ENCODE results near the gene TTN. TPM values are rescaled to one million over a fixed set of nuclear protein-coding genes. Genes with fewer than 3 reads are reported as not detected.

TTN gene
- total RNA-seq, 1 donor from 2014 or later = 2.0 TPM

- no peak overlapping the region for H3K27ac ChIP-seq
- no peaks in the 10 kb centered on the region for H3K9me3 ChIP-seq
- H3K27me3 ChIP-seq = no peaks in the 10 kb centered on the region
- H3K36me3 ChIP-seq = no peaks in the 10 kb centered on the region
- H3K4me1 ChIP-seq = no peaks in the 10 kb centered on the region
- no peak for DNase-seq (ENCODE audit: extremely low spot score in 2 of 2)
- no peak overlapping the region for H3K4me3 ChIP-seq
- intact Hi-C loops (cut with DNase I) = no loop called here
- TF ChIP-seq POLR2A (IDR thresholded peaks at IDR 0.05) (no peak), POLR2AphosphoS5 (IDR thresholded peaks at IDR 0.05; ENCODE audit: insufficient read depth in 1 of 2, low read depth in 1 of 2) (no peak), CTCF (IDR thresholded peaks at IDR 0.05) (no peak)
These were observed 12.8 kb upstream of the TTN start for GRCh38 chr2:178819992-178820391.

DNA sequence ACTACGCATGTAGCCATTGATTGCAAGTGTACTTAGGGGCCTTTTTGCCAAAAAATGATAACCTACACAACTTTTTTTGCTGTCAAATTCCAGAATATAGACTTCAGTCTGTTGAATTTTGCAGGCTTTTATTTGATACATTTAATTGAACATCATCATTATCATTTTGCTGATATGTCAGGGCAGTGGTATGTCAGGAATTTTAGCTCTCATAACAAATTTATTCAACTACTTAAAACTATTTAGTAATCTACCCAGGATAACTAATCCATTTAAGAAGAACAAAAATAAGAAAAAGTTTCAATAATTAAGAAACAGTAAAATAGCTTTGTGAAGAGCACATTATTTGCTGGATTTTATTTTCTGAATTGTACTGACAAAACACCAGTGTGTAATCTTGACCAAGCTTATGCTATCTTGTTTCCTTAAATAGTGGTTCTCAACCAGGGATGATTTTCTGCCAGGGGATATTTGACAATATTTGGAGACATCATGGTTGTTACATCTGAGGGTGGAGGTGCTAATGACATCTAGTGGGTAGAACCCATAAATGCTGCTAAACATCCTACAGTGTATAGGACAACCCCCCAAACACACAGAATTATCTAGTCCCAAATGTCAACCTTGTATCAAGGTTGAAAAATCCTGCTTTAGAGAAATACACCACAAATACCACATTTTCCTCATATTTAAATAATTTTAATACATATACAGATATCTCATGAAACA, 12.1 kb upstream of the TTN start:
- Histone ChIP-seq H3K9me3 (no peaks in the 10 kb centered on the region), H3K27me3 (no peaks in the 10 kb centered on the region), H3K4me3 (no peak overlapping the region), H3K4me1 (no peaks in the 10 kb centered on the region), H3K27ac (no peak overlapping the region), H3K36me3 (no peaks in the 10 kb centered on the region)
- intact Hi-C loops (cut with DNase I) = no loop called here
- TF ChIP-seq CTCF (IDR thresholded peaks at IDR 0.05) = no peak
- TF ChIP-seq POLR2A (IDR thresholded peaks at IDR 0.05) = no peak
- TF ChIP-seq POLR2AphosphoS5 (IDR thresholded peaks at IDR 0.05; ENCODE audit: insufficient read depth in 1 of 2, low read depth in 1 of 2) = no peak
- no peak for DNase-seq (ENCODE audit: extremely low spot score in 2 of 2)

DNA sequence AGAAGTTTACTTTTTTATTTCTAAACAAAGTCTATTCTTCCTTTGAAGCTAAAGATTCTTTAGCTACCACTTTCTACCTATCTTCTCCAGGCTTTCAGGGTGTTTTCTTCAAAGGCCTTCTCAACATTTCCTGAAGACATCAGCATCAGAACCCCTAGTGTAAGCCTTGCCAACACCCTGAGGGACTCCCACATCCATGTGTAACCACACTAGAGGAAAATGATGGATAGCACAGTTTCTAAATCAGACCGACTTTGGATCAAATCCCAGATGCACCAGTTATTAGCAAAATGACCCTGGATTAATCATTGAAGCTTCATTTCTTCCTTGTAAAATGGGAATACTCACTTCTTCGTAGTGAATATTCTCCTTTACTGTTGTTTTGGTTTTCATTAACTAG, 4.7 kb upstream of the TTN start:
- Histone ChIP-seq H3K27ac (no peak overlapping the region), H3K36me3 (no peaks in the 10 kb centered on the region), H3K4me1 (no peaks in the 10 kb centered on the region), H3K4me3 (no peak overlapping the region), H3K27me3 (no peaks in the 10 kb centered on the region), H3K9me3 (no peaks in the 10 kb centered on the region)
- TF ChIP-seq CTCF (IDR thresholded peaks at IDR 0.05) (no peak), POLR2A (IDR thresholded peaks at IDR 0.05) (no peak), POLR2AphosphoS5 (IDR thresholded peaks at IDR 0.05; ENCODE audit: insufficient read depth in 1 of 2, low read depth in 1 of 2) (no peak)
- intact Hi-C loops (cut with DNase I) = no loop called here
- no peak for DNase-seq (ENCODE audit: extremely low spot score in 2 of 2)

- no peak overlapping the region for H3K27ac ChIP-seq
- no peak for TF ChIP-seq POLR2A (IDR thresholded peaks at IDR 0.05)
- no peak for TF ChIP-seq CTCF (IDR thresholded peaks at IDR 0.05)
- TF ChIP-seq POLR2AphosphoS5 (IDR thresholded peaks at IDR 0.05; ENCODE audit: insufficient read depth in 1 of 2, low read depth in 1 of 2) = no peak
- H3K4me1 ChIP-seq = no peaks in the 10 kb centered on the region
- intact Hi-C loops (cut with DNase I) = no loop called here
- no peak overlapping the region for H3K4me3 ChIP-seq
- no peaks in the 10 kb centered on the region for H3K36me3 ChIP-seq
- no peaks in the 10 kb centered on the region for H3K27me3 ChIP-seq
- no peaks in the 10 kb centered on the region for H3K9me3 ChIP-seq
- DNase-seq (ENCODE audit: extremely low spot score in 2 of 2) = no peak
These were observed 3.8 kb upstream of the TTN start for GRCh38 chr2:178811045-178811444.

DNA sequence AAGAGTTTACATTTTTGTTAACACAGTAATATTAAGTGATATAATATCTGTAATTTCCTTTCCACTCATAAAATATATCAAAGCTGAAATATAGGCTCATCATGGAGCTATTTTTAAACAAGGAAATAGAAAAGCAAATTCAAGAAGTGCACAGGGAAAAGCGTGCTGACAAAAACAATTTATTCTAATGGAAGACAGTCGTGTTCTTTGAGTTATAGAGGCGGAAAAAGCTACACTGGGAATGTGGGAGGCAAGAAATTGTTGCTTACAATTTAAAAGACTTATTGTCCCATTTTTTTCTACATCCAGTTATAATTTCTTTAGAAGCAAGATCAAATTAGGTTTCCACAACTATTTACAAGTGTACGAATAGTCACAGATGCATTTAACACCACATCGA, 3.2 kb upstream of the TTN start:
- intact Hi-C loops (cut with DNase I) = no loop called here
- H3K4me3 ChIP-seq = no peak overlapping the region
- H3K27me3 ChIP-seq = no peaks in the 10 kb centered on the region
- H3K9me3 ChIP-seq = no peaks in the 10 kb centered on the region
- no peaks in the 10 kb centered on the region for H3K4me1 ChIP-seq
- DNase-seq (ENCODE audit: extremely low spot score in 2 of 2) = no peak
- H3K27ac ChIP-seq = no peak overlapping the region
- H3K36me3 ChIP-seq = no peaks in the 10 kb centered on the region
- no peak for TF ChIP-seq CTCF (IDR thresholded peaks at IDR 0.05)
- TF ChIP-seq POLR2A (IDR thresholded peaks at IDR 0.05) = no peak

Data from vagina (tissue), 2 donors.